ENCODE data around the gene ZC3H14. TPM values are rescaled to one million over a fixed set of nuclear protein-coding genes. Genes with fewer than 3 reads are reported as not detected.
"Not testable (repeated sequence)": the region's sequence is repeated elsewhere in the genome, so short reads cannot be mapped to it uniquely, and the experiment has no call there.

Gene ZC3H14
- total RNA-seq, 1 donor from 2014 or later: 85.0 TPM

DNA sequence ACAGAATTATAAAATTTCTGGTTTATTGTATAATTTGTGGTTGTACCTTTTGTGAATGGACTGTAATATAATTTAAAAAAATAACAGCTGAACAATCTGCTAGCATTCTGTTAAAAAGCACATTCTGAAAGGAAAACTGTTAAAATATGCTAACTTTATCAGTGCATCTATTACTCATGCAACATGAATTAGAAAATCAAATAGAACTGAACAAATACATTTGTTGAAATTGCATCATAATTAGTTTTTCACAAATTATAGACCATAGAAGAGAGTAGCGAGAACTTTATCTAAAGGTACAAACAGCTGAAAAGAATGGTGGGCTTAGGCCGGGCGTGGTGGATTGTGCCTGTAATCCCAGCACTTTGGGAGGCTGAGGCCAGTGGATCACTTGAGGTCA, 41.0 kb upstream of the ZC3H14 start:
- Mint-ChIP-seq H3K36me3 (peaks cover 23% of the 10 kb centered on the region), H3K9me3 (peaks cover 11% of the 10 kb centered on the region), H3K4me3 (no peak overlapping the region), H3K27me3 (ENCODE audit: low read depth) (no peaks in the 10 kb centered on the region), H3K4me1 (peaks cover 9% of the 10 kb centered on the region), H3K27ac (no peak overlapping the region)
- TF ChIP-seq, protein P1, sequence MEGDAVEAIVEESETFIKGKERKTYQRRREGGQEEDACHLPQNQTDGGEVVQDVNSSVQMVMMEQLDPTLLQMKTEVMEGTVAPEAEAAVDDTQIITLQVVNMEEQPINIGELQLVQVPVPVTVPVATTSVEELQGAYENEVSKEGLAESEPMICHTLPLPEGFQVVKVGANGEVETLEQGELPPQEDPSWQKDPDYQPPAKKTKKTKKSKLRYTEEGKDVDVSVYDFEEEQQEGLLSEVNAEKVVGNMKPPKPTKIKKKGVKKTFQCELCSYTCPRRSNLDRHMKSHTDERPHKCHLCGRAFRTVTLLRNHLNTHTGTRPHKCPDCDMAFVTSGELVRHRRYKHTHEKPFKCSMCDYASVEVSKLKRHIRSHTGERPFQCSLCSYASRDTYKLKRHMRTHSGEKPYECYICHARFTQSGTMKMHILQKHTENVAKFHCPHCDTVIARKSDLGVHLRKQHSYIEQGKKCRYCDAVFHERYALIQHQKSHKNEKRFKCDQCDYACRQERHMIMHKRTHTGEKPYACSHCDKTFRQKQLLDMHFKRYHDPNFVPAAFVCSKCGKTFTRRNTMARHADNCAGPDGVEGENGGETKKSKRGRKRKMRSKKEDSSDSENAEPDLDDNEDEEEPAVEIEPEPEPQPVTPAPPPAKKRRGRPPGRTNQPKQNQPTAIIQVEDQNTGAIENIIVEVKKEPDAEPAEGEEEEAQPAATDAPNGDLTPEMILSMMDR (IDR thresholded peaks at IDR 0.05; ENCODE audit: unreplicated experiment): no peak
- no peak for DNase-seq (ENCODE audit: low spot score in 2 of 2, unreplicated experiment in 2 of 2)

DNA sequence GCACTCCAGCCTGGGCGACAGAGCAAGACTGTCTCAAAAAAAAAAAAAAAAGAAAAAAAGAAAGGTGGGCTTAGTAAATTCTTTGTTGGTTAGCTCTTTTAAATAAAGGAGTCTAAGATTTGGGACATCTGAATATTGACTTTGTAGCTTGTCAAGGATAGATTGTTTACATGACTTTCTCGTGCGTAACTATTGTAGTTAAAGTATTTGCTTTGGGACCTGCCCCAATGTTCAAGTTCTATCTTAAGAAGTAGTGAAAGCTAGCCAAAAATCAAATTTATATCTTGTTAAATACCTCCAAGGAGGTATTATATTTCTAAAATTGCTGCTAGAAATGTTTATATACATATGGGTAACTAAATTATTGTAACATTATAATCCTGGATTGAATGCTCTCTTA, 40.4 kb upstream of the ZC3H14 start:
- Mint-ChIP-seq H3K27me3 (ENCODE audit: low read depth) (no peaks in the 10 kb centered on the region), H3K4me3 (no peak overlapping the region), H3K36me3 (peaks cover 29% of the 10 kb centered on the region), H3K4me1 (peaks cover 4% of the 10 kb centered on the region), H3K27ac (no peak overlapping the region), H3K9me3 (peaks cover 14% of the 10 kb centered on the region)
- no peak for DNase-seq (ENCODE audit: low spot score in 2 of 2, unreplicated experiment in 2 of 2)
- TF ChIP-seq, protein P1 (IDR thresholded peaks at IDR 0.05; ENCODE audit: unreplicated experiment): no peak

DNA sequence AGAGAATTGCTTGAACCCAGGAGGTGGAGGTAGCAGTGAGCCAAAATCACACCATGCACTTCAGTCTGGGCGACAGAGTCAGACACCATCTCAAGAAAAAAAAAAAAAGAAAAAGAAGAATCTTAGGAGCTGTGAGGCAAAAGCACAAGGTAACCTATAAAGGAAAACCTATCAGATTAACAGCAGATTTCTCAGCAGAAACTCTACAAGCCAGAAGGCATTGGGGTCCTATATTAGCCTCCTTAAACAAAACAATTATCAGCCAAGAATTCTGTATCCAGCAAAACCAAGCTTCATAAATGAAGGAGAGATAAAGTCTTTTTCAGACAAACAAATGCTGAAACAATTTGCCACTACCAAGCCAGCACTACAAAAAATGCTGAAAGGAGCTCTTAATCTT, 32.9 kb upstream of the ZC3H14 start:
- H3K9me3 Mint-ChIP-seq: peaks cover 40% of the 10 kb centered on the region
- not testable (repeated sequence) for H3K27ac Mint-ChIP-seq; H3K27me3 Mint-ChIP-seq (ENCODE audit: low read depth); H3K4me3 Mint-ChIP-seq; H3K4me1 Mint-ChIP-seq; DNase-seq (ENCODE audit: low spot score in 2 of 2, unreplicated experiment in 2 of 2)
- peaks cover 58% of the 10 kb centered on the region for H3K36me3 Mint-ChIP-seq

DNA sequence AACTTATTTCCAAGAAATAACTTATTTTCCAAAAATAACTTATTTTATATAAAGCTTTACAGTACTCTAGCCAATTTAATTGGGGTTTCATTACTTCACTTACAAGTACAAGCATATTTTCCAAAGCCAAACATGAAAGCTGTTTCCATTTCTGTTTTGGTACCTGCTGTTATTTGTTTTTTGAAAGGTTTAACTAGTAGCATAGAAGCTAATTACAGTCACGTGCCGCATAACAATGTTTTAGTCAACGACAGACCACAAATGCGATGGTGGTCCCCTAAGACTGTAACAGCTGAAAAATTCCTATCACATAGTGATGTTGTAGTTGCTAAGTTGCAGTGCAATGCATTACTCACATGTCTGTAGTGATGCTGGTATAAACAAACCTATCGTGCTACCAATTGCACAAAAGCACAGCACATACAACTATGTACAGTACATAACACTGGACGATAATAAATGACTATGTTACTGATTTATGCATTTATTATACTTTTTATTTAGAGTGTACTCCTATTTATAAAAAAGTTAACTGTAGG, 29.7 kb upstream of the ZC3H14 start:
- Mint-ChIP-seq H3K27ac (no peak overlapping the region), H3K9me3 (peaks cover 29% of the 10 kb centered on the region), H3K27me3 (ENCODE audit: low read depth) (no peaks in the 10 kb centered on the region), H3K4me1 (peaks cover 16% of the 10 kb centered on the region), H3K36me3 (peaks cover 44% of the 10 kb centered on the region), H3K4me3 (no peak overlapping the region)
- TF ChIP-seq, protein P1 (IDR thresholded peaks at IDR 0.05; ENCODE audit: unreplicated experiment): no peak
- DNase-seq (ENCODE audit: low spot score in 2 of 2, unreplicated experiment in 2 of 2): no peak

DNA sequence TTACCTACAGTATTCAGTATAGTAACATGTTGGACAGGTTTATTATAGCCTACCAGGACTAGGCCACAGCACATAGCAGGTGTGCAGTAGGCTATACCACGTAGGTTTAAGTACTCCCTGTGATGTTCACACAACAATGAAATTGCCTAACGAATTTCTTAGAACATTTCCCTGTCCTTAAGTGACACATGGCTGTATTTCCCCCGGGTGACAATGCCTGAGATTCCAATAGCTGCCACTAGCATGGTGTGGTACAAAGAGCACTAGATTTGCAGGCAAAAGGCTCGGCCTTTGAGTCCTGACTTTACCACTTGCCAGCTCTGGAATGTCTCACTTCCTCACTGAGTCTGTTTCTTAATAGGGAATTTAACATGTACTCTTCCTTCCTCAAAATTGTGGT, 27.7 kb upstream of the ZC3H14 start:
- Mint-ChIP-seq H3K36me3 (peaks cover 31% of the 10 kb centered on the region), H3K27ac (peak overlapping the region; percentile 48), H3K4me3 (no peak overlapping the region), H3K27me3 (ENCODE audit: low read depth) (no peaks in the 10 kb centered on the region), H3K9me3 (peaks cover 14% of the 10 kb centered on the region), H3K4me1 (peaks cover 18% of the 10 kb centered on the region)
- no peak for DNase-seq (ENCODE audit: low spot score in 2 of 2, unreplicated experiment in 2 of 2)
- TF ChIP-seq, protein P1 (IDR thresholded peaks at IDR 0.05; ENCODE audit: unreplicated experiment): no peak

DNA sequence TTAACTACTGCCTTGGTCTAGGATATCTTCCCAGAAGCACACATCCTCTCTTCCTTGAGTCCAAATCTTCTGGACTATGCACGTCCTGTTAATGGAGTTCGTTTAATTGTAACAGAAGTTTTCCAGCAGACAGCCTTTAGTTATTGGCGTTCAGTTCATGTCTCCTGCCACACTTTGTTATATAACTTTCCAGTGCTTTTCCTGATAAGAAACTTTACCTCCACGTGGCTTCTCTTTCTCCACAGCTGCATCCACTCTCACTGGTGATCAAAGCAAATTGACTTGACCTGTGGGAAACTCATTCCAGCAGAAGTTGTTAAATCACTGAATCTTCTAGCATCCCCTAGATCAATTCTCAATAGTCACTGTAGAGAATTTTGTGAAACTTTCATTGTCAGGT, 27.0 kb upstream of the ZC3H14 start:
- H3K4me3 Mint-ChIP-seq: no peak overlapping the region
- H3K27me3 Mint-ChIP-seq (ENCODE audit: low read depth): no peaks in the 10 kb centered on the region
- peaks cover 7% of the 10 kb centered on the region for H3K9me3 Mint-ChIP-seq
- peaks cover 18% of the 10 kb centered on the region for H3K4me1 Mint-ChIP-seq
- H3K27ac Mint-ChIP-seq: peak overlapping the region; percentile 62
- TF ChIP-seq, protein P1 (IDR thresholded peaks at IDR 0.05; ENCODE audit: unreplicated experiment): no peak
- peaks cover 24% of the 10 kb centered on the region for H3K36me3 Mint-ChIP-seq
- DNase-seq (ENCODE audit: low spot score in 2 of 2, unreplicated experiment in 2 of 2): no peak
